Endothelial cell (in vitro differentiated cells): ENCODE measurements around the gene SPATS2. TPM values are rescaled to one million over a fixed set of nuclear protein-coding genes. Genes with fewer than 3 reads are reported as not detected.

Source experiments
- DNase-seq: peaks from one replicate; pipeline ENCODE4 v3.0.0; 2021; ENCODE audit warnings: low spot score
- H3K27ac Mint-ChIP-seq: one replicate; pipeline ENCODE4 v1.8.0; 2021; ENCODE audit warnings: mixed read lengths, inconsistent platforms; ENCODE audit not compliant: unreplicated experiment
- H3K27me3 Mint-ChIP-seq: one replicate; pipeline ENCODE4 v1.8.0; 2021; ENCODE audit warnings: mild to moderate bottlenecking, moderate library complexity, mixed read lengths, inconsistent platforms; ENCODE audit not compliant: unreplicated experiment
- H3K36me3 Mint-ChIP-seq: one replicate; pipeline ENCODE4 v1.8.0; 2021; ENCODE audit warnings: mild to moderate bottlenecking, low read depth, mixed read lengths, inconsistent platforms; ENCODE audit not compliant: unreplicated experiment
- H3K4me1 Mint-ChIP-seq: one replicate; pipeline ENCODE4 v1.8.0; 2021; ENCODE audit warnings: mild to moderate bottlenecking, mixed read lengths, inconsistent platforms; ENCODE audit not compliant: unreplicated experiment
- H3K4me3 Mint-ChIP-seq: one replicate; pipeline ENCODE4 v1.8.0; 2021; ENCODE audit warnings: mild to moderate bottlenecking, mixed read lengths, inconsistent platforms; ENCODE audit not compliant: unreplicated experiment
- H3K9me3 Mint-ChIP-seq: one replicate; pipeline ENCODE4 v1.8.0; 2021; ENCODE audit warnings: mixed read lengths, inconsistent platforms; ENCODE audit not compliant: unreplicated experiment
- total RNA-seq: library from RNA; stranded (reverse); fragmentation: NEBNext Ultra II Directional; extraction: Animal tissue kit (Norgen Biotek cat#: 25700); gene quantifications from one replicate; pipeline ENCODE4 v1.2.1, GENCODE V29; 2021; ENCODE audit not compliant: unreplicated experiment
- TF ChIP-seq, protein P1 (sequence below): fragments of 200-600 bp; sonication (generic); IDR thresholded peaks from one replicate; pipeline ENCODE4 v1.5.0; 2021; ENCODE audit warnings: antibody characterized with exemption; ENCODE audit not compliant: unreplicated experiment

SPATS2 gene
- total RNA-seq, 1 donor from 2014 or later, result 37.3 TPM

- TF ChIP-seq, protein P1, sequence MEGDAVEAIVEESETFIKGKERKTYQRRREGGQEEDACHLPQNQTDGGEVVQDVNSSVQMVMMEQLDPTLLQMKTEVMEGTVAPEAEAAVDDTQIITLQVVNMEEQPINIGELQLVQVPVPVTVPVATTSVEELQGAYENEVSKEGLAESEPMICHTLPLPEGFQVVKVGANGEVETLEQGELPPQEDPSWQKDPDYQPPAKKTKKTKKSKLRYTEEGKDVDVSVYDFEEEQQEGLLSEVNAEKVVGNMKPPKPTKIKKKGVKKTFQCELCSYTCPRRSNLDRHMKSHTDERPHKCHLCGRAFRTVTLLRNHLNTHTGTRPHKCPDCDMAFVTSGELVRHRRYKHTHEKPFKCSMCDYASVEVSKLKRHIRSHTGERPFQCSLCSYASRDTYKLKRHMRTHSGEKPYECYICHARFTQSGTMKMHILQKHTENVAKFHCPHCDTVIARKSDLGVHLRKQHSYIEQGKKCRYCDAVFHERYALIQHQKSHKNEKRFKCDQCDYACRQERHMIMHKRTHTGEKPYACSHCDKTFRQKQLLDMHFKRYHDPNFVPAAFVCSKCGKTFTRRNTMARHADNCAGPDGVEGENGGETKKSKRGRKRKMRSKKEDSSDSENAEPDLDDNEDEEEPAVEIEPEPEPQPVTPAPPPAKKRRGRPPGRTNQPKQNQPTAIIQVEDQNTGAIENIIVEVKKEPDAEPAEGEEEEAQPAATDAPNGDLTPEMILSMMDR, result no peak
- Mint-ChIP-seq H3K27me3 (peaks cover 20% of the 10 kb centered on the region), H3K4me1 (peaks cover 20% of the 10 kb centered on the region), H3K9me3 (no peaks in the 10 kb centered on the region), H3K36me3 (no peaks in the 10 kb centered on the region), H3K27ac (peak within 1 kb of the TSS; percentile 9), H3K4me3 (peak within 1 kb of the TSS; percentile 86)
- DNase-seq, result no peak
These were observed 20.5 kb upstream of the SPATS2 start, which contains the start of gene DNAJC22 for GRCh38 chr12:49346659-49347310. Gene DNAJC22 (plus strand): TSS chr12:49346888. CDS start chr12:49348873, 1,985 bp downstream.

DNA sequence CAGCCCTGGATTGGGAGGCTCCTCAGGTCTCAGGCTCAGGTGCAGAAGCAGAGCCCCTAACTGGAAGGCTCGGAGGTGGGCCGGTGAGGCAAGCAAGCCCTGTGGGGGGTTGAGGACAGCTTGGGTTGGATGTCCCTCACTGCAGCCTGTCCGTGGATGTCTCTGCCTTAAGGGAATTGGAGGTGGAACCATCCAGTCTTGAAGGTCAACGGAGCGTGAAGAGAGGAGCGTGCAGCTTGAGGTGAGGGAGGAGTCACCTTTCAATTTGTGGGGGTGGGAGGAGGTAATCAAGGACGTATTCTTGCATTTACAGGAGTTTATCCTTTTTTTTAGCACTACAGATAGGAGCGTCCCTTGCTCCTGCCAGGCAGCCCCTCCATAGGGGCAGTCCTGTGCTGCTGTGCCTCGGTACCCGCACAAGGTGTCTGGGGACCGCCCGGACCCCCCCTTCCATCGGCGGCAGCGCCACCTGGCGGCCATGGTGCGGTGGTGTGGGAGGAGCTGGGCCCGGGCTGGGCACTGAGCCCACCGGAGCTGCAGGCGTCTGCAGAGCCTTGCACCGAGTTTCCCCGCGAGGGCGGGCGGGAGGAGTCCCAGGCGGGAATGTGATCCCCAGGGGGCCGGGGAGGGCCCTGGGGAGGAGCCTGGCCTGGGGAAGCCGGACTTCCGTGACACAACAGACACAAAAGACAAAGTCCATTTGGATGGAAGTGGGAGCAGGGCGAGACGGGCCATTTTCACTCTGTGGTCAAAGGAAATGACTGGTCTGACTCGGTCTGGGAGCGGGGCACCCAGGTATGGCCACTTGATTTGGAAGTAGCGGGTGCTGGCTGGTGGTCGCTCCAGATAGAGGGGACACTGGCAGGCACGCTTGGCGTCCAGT is 19.7 kb upstream of the SPATS2 start:
- peak overlapping the region; percentile 86 for H3K4me3 Mint-ChIP-seq
- no peaks in the 10 kb centered on the region for H3K36me3 Mint-ChIP-seq
- H3K27ac Mint-ChIP-seq, result peak overlapping the region; percentile 18
- H3K9me3 Mint-ChIP-seq, result no peaks in the 10 kb centered on the region
- TF ChIP-seq, protein P1, result peak; percentile 98
- H3K27me3 Mint-ChIP-seq, result peaks cover 20% of the 10 kb centered on the region
- DNase-seq, result peak; percentile 88
- H3K4me1 Mint-ChIP-seq, result peaks cover 20% of the 10 kb centered on the region

DNA sequence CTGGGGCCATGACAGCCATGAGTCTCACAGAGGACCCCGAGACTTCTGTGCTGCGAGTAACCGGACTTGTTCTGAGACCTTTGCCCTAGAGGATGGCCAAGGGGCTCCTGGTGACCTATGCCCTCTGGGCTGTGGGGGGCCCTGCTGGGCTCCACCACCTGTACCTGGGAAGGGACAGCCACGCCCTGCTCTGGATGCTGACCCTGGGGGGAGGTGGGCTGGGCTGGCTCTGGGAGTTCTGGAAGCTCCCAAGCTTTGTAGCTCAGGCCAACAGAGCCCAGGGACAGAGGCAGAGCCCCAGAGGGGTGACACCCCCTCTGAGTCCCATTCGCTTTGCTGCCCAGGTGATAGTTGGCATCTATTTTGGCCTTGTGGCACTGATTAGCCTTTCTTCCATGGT is 18.5 kb upstream of the SPATS2 start:
- H3K27me3 Mint-ChIP-seq, result peaks cover 18% of the 10 kb centered on the region
- H3K4me1 Mint-ChIP-seq, result peaks cover 16% of the 10 kb centered on the region
- TF ChIP-seq, protein P1, result no peak
- H3K27ac Mint-ChIP-seq, result no peak overlapping the region
- no peak for DNase-seq
- H3K9me3 Mint-ChIP-seq, result no peaks in the 10 kb centered on the region
- no peak overlapping the region for H3K4me3 Mint-ChIP-seq
- no peaks in the 10 kb centered on the region for H3K36me3 Mint-ChIP-seq

- Mint-ChIP-seq H3K9me3 (no peaks in the 10 kb centered on the region), H3K36me3 (no peaks in the 10 kb centered on the region), H3K27ac (no peak overlapping the region), H3K4me3 (no peak overlapping the region), H3K4me1 (peaks cover 16% of the 10 kb centered on the region), H3K27me3 (peaks cover 16% of the 10 kb centered on the region)
- TF ChIP-seq, protein P1, result no peak
- DNase-seq, result no peak
These were observed 18.0 kb upstream of the SPATS2 start for GRCh38 chr12:49349266-49349665.

DNA sequence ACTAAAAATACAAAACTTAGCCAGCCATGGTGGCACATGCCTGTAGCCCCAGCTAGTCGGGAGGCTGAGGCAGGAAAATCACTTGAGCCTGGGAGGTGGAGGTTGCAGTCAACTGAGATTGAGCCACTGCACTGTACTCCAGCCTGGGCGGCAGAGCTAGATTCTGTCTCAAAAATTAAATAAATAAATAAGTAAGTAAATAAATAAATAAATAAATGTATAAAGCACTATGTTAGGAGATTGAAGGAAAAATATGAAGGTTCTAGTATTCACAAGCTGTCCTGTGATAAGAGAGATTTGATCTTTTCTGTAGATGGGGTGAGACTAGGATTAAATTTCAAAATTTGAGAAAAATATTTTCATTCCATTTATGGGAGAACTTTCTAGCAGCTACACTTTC is 14.9 kb upstream of the SPATS2 start:
- H3K4me1 Mint-ChIP-seq, result peaks cover 8% of the 10 kb centered on the region
- peaks cover 9% of the 10 kb centered on the region for H3K27me3 Mint-ChIP-seq
- no peak for DNase-seq
- H3K9me3 Mint-ChIP-seq, result no peaks in the 10 kb centered on the region
- no peaks in the 10 kb centered on the region for H3K36me3 Mint-ChIP-seq
- no peak overlapping the region for H3K27ac Mint-ChIP-seq
- TF ChIP-seq, protein P1, result no peak
- no peak overlapping the region for H3K4me3 Mint-ChIP-seq
